ENCODE results near the gene GP9.
"Not testable (repeated sequence)": the region's sequence is repeated elsewhere in the genome, so short reads cannot be mapped to it uniquely, and the experiment has no call there.

Gene GP9

GRCh38 chr3:129061888-129062834, 1.6 kb downstream of the GP9 start:
- no peak for DNase-seq (ENCODE audit: low read depth, low spot score)
- TF ChIP-seq CTCF (IDR thresholded peaks at IDR 0.05; ENCODE audit: low read depth, low read length), result no peak
- H3K4me3 ChIP-seq (ENCODE audit: low read depth, low read length), result no peak overlapping the region
- in situ Hi-C loops (cut with HindIII; ENCODE audit: low sequenced_read_pairs), result no loop called here

DNA sequence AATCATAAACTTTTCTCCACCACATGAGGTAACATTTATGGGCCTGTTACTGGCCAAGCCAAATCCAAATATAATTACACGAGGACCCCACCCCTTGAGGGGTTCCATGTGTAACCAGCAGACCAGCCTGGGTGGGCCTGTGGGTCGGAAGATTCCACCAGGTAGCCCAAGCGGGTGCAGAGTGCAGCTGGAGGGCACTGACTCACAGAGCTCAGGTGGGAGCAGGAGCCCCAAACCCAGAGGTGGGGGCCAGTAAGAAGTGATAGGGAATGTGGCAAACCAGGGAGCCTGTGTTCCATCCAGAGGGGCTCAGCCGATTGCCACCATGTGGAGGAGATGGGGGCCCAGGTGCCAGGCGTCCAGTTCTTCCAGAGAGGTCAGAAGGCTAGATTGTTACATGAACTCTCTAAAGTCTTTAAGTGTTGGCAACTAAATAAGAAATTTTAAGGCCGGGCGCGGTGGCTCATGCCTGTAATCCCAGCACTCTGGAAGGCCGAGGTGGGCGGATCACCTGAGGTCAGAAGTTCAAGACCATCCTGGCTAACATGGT, 2.6 kb downstream of the GP9 start:
- in situ Hi-C loops (cut with HindIII; ENCODE audit: low sequenced_read_pairs), result no loop called here
- no peak for TF ChIP-seq CTCF (IDR thresholded peaks at IDR 0.05; ENCODE audit: low read depth, low read length)
- H3K4me3 ChIP-seq (ENCODE audit: low read depth, low read length), result no peak overlapping the region
- no peak for DNase-seq (ENCODE audit: low read depth, low spot score)

DNA sequence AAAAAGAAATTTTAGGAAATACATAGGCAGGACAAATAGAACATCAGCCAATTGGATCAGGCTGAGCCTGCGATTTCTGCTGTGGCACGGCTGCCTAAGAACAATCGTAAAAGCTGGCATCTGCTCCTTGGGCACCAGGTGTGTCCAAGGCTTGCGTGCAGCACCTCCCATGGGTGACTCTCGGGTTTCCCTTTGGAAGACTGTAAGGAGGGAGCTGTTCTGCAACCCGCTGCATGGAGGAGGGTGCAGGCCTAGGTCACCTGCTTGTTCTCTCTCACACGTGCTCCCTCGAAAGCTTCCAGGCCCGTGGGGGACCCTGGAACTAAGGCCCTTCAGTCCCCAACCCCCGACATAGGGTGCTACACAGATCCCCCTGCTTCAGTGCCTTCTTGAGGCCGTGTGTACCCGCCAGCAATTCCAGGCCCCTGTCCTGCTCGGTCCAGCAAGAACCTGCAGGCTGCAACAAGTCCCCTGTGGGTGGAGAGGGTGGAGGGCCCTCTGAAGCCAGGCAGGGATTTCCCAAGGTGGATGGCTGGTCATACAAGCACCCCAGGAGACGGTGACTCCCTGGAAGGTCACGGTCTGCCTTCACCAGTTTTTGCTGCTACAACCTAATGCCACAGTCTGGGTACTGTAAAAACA, 3.4 kb downstream of the GP9 start:
- no peak overlapping the region for H3K4me3 ChIP-seq (ENCODE audit: low read depth, low read length)
- no peak for TF ChIP-seq CTCF (IDR thresholded peaks at IDR 0.05; ENCODE audit: low read depth, low read length)
- DNase-seq (ENCODE audit: low read depth, low spot score), result no peak
- in situ Hi-C loops (cut with HindIII; ENCODE audit: low sequenced_read_pairs), result no loop called here

GRCh38 chr3:129065016-129065719, 4.6 kb downstream of the GP9 start:
- no peak for DNase-seq (ENCODE audit: low read depth, low spot score)
- in situ Hi-C loops (cut with HindIII; ENCODE audit: low sequenced_read_pairs), result no loop called here
- TF ChIP-seq CTCF (IDR thresholded peaks at IDR 0.05; ENCODE audit: low read depth, low read length), result no peak
- H3K4me3 ChIP-seq (ENCODE audit: low read depth, low read length), result no peak overlapping the region

- no peak for DNase-seq (ENCODE audit: low read depth, low spot score)
- H3K4me3 ChIP-seq (ENCODE audit: low read depth, low read length), result no peak overlapping the region
- in situ Hi-C loops (cut with HindIII; ENCODE audit: low sequenced_read_pairs), result no loop called here
- TF ChIP-seq CTCF (IDR thresholded peaks at IDR 0.05; ENCODE audit: low read depth, low read length), result no peak
Measured at GRCh38 chr3:129065720-129066073, 5.1 kb downstream of the GP9 start.

GRCh38 chr3:129067719-129068118, 7.1 kb downstream of the GP9 start:
- in situ Hi-C loops (cut with HindIII; ENCODE audit: low sequenced_read_pairs); DNase-seq (ENCODE audit: low read depth, low spot score); H3K4me3 ChIP-seq (ENCODE audit: low read depth, low read length): not testable (repeated sequence)

Data from astrocyte of the spinal cord (primary cell).